Fibroblast of upper back skin (primary cell): ENCODE measurements around the gene APOL3.
"Not testable (repeated sequence)": the region's sequence is repeated elsewhere in the genome, so short reads cannot be mapped to it uniquely, and the experiment has no call there.

Source experiments
- DNase-seq: peaks from one replicate; pipeline ENCODE4 v3.0.0-alpha.2; 2013

The APOL3 gene

GRCh38 chr22:36192542-36192941 is 32.0 kb upstream of the APOL3 start:
- DNase-seq = peak; percentile 44

- no peak for DNase-seq
Observed at GRCh38 chr22:36191106-36191836, 30.7 kb upstream of the APOL3 start.

- DNase-seq = not testable (repeated sequence)
Observed at GRCh38 chr22:36187862-36188261, 27.3 kb upstream of the APOL3 start.

GRCh38 chr22:36185828-36186624 is 25.5 kb upstream of the APOL3 start:
- no peak for DNase-seq

- peak; percentile 59 for DNase-seq
Observed at GRCh38 chr22:36184433-36185025, 24.0 kb upstream of the APOL3 start.

GRCh38 chr22:36183446-36183845 is 22.9 kb upstream of the APOL3 start:
- no peak for DNase-seq

- no peak for DNase-seq
Observed at GRCh38 chr22:36182857-36183256, 22.3 kb upstream of the APOL3 start.

GRCh38 chr22:36182056-36182455 is 21.5 kb upstream of the APOL3 start:
- no peak for DNase-seq

GRCh38 chr22:36180928-36181327 is 20.4 kb upstream of the APOL3 start:
- no peak for DNase-seq

- DNase-seq = peak; percentile 58
Observed at GRCh38 chr22:36180038-36180880, 19.7 kb upstream of the APOL3 start.

GRCh38 chr22:36177160-36177559 is 16.6 kb upstream of the APOL3 start:
- DNase-seq = no peak

- no peak for DNase-seq
Observed at GRCh38 chr22:36175892-36176291, 15.3 kb upstream of the APOL3 start.

GRCh38 chr22:36171941-36172340 is 11.4 kb upstream of the APOL3 start:
- DNase-seq = no peak

- DNase-seq = no peak
Observed at GRCh38 chr22:36166518-36167220, 6.1 kb upstream of the APOL3 start.

- DNase-seq = no peak
Observed at GRCh38 chr22:36166086-36166485, 5.5 kb upstream of the APOL3 start.

GRCh38 chr22:36165141-36165540 is 4.6 kb upstream of the APOL3 start:
- DNase-seq = no peak

GRCh38 chr22:36164621-36165020 is 4.1 kb upstream of the APOL3 start:
- no peak for DNase-seq

- DNase-seq = no peak
Observed at GRCh38 chr22:36163497-36163896, 2.9 kb upstream of the APOL3 start.

- DNase-seq = no peak
Observed at GRCh38 chr22:36162127-36163034, 1.8 kb upstream of the APOL3 start.

GRCh38 chr22:36161793-36162126 is 1.2 kb upstream of the APOL3 start:
- DNase-seq = not testable (repeated sequence)
